Stimulated activated CD4-positive, alpha-beta T cell treated with anti-CD3 and anti-CD28 coated beads, Interleukin-1b, Interleukin-23, amount 100 ng/mL, for 48 hours (primary cell): Measurements from ENCODE around the gene HKDC1.
"Not testable (repeated sequence)": the region's sequence is repeated elsewhere in the genome, so short reads cannot be mapped to it uniquely, and the experiment has no call there.

Source experiments
- DNase-seq: peaks from one replicate; pipeline ENCODE4 v3.0.0-alpha.2; 2020

HKDC1 gene, protein sequence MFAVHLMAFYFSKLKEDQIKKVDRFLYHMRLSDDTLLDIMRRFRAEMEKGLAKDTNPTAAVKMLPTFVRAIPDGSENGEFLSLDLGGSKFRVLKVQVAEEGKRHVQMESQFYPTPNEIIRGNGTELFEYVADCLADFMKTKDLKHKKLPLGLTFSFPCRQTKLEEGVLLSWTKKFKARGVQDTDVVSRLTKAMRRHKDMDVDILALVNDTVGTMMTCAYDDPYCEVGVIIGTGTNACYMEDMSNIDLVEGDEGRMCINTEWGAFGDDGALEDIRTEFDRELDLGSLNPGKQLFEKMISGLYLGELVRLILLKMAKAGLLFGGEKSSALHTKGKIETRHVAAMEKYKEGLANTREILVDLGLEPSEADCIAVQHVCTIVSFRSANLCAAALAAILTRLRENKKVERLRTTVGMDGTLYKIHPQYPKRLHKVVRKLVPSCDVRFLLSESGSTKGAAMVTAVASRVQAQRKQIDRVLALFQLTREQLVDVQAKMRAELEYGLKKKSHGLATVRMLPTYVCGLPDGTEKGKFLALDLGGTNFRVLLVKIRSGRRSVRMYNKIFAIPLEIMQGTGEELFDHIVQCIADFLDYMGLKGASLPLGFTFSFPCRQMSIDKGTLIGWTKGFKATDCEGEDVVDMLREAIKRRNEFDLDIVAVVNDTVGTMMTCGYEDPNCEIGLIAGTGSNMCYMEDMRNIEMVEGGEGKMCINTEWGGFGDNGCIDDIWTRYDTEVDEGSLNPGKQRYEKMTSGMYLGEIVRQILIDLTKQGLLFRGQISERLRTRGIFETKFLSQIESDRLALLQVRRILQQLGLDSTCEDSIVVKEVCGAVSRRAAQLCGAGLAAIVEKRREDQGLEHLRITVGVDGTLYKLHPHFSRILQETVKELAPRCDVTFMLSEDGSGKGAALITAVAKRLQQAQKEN

DNA sequence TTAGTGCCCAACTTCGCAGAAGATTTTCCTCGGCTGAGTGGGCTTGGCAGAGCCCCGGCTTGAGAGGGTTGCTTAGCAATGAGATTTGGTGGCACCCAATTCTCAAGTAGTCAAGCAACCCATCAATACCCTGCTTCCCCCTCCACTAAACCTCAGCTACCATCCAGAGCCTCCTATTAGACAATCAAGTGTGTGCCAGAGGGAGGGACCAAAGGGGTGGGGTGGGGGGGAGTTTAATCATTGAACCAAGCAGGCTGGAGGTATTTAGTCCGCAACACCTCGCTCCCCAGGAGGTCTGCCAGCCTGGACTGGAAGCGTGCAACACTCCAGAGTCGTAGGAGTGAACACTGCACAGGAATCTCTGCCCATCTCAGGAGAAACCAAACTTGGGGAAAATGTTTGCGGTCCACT lies at the start of gene HKDC1:
Gene HKDC1 (plus strand): TSS at position 292 of the 411 bp plus-strand sequence. CDS start 104 bp downstream, at position 396.
- DNase-seq, result no peak

DNA sequence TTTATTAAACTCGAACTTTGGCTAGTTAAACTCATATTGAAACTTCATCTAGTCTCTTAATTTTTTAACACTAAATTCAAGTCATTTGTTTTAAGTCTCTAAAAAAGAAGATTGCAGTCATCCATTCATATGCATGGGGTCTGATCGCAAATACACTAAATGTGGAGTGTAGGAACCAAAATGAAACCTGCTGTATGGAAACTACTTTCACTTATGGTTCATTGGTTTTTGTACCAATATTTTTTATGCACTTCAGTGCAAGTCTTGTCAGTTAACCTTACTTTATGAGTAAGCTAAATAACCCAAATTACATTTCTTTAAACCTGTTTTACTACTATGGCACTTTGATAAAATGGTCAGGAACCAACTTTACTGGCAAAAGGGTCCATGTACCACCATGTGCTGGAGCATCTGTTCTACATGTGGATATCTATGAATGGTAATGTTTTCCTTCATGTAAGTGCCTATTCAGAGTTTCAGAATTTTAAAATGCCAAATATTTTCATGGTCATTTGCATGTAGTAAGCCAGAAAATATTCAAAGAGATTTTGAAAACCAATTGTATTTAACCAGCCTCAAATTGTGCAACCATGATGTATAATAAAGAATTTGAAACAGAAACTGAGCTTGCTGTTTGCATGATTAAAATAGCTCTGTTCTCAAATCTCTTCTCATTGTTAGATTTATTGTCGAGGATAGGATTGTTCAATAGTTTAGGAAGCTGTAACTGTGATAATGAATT lies 47.7 kb upstream of the HKDC1 start:
- DNase-seq, result no peak

DNA sequence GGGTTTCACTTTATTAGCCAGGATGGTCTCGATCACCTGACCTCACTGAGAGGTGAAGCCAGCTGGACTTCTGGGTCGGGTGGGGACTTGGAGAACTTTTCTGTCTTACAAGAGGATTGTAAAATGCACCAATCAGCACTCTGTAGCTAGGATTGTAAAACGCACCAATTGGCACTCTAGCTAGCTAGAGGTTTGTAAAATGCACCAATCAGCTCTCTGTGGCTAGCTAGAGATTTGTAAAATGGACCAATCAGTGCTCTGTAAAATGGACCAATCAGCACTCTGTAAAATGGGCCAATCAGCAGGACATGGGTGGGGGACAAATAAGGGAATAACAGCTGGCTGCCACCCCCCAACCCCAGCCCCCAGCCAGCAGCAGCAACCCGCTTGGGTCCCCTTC lies 44.8 kb upstream of the HKDC1 start:
- not testable (repeated sequence) for DNase-seq

DNA sequence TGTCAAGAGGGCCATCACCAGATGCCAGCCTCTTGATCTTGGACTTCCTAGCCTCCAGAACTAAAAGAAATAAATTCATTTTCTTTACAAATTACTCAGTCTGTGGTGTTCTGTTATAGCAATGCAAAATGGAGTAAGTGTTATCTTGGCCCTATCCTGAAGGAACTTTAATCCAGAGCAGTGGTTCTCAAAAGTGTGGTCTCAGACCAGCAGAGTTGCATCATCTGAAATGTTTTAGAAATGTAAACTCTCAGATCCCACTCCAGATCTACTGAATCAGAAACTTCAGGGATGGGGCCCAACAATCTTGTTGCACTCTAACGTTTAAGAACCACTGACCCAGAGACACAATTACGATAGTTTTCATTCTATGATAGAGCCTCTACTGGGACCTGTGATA lies 43.3 kb upstream of the HKDC1 start:
- DNase-seq, result no peak

DNA sequence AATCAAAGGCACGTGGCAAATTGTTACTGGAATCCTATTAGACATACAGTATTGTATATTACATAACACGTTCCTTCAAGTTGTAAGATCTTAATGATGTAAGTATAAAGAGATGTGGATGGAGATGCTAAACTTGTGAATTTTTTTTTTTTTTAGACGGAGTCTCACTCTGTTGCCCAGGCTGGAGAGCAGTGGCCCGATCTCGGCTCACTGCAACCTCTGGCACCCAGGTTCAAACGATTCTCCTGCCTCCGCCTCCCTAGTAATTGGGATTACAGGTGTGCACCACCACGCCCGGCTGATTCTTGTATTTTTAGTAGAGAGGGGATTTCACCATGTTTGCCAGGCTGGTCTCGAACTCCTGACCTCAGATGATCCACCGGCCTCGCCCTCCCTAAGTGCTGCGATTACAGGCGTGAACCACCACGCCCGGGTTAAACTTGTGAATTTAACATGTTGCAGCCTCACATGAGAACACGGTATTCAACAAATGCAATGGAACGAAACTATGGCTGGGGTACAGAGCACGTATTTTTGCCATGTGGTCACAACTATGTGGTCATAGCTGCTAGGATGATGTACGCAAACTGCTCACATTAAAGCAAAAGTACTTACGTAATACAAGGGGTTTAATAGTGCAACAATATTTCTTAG lies 40.9 kb upstream of the HKDC1 start:
- peak; percentile 30 for DNase-seq

DNA sequence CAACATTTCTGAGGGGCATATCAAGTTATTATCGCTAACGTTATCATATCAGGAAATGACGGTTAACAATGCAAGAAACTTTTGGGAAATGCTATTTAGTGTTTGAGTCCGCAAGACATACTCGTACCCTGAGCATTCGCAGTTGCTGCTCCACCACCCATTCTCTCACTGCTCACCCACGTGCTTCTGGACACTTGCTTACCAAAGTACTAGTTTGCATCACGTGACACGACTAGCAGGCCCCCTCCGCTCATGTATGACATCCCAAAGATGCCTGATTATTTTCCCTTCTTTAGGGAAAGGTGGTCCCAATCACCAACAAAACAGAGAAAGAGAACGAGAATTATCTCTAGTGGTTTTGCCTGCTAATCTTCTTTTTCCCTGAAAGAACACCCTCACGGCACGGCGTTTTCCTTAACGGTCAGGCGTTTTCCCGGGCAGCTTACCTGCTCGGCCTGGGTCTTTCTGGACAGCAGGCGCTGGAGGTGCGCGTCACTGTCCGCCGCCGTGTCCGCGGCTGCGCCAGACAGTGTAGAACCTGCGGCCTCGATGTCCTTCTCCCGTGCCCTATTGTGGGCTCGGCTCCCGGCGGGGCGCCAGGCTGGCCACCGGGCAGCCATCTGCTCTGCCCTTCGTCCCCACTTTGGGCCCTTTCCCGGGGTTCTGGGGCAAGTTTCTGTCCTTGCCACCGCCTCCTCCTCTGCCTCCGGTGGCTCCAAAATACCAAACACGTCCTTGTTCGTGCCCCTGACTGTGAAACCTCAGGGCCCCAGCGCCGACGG lies 40.2 kb upstream of the HKDC1 start, which contains the start of gene SUPV3L1:
Gene SUPV3L1 (plus strand): TSS at position 492 of the 782 bp plus-strand sequence. CDS start 58 bp downstream, at position 550.
- peak; percentile 90 for DNase-seq

DNA sequence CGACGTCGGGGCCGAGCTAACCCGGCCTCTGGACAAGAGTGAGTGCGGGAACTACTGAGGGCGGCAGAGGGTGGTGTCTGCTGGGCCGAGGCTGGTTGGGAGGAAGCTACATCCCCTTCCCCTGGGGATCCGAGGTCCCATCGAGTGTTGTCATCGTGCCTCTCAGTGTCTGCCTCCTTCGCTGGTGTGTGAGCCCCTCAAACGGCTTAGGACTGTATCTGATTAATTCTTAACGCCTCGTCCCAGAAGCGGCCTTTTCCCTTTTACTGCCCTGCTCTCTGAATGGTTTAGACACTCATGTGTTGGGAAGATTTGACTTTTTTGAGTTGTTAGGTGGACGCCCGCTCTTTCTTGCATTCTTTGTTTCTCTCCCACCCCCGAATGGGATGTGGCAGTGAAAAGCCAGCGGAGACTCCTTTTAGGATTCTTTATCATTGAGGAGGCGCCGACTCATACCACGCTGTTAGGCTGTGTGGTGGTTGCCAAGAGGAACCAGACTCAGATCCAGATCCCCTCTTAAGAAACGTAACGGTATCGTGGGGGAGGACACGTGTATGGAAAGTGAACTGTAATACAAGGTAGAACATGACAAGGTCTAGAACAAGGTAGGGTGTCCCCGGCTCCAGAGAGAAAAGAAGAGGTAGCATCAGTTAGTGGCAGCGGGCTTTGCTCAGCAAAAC lies 39.5 kb upstream of the HKDC1 start:
- DNase-seq, result peak; percentile 49

DNA sequence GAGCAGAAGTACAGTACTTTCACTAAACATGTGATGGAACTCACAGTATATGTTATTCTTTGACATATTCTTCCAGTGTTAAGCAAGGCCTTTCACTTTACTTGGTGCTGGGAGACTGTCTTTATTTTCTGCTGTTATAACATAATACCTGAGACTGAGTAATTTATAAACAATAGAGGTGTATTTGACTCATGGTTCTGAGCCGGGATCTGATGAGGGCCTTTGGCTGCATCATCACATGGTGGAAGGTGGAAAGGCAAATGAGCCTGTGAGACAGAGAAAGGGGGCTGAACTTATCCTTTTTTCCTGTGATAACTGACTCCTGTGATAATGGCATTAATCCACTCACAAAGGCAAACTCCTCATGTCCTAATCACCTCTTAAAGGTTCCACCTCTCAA lies 38.7 kb upstream of the HKDC1 start:
- peak; percentile 4 for DNase-seq

DNA sequence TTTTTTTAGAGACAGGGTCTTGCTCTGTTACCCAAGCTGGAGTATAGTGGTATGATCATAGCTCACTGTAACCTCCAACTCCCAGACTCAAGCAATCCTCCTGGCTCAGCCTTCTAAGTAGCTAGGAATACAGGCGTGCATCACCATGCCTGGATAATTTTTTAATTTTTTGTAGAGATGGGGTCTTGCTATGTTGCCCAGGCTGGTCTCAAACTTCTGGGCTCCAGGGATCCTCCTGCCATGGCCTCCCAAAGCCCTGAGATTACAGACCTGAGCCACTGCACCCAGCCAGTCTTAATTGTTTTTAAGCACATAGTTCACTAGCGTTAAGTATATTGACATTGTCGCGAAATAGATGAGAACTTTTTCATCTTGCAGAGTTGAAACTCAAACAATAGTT lies 38.1 kb upstream of the HKDC1 start:
- no peak for DNase-seq

DNA sequence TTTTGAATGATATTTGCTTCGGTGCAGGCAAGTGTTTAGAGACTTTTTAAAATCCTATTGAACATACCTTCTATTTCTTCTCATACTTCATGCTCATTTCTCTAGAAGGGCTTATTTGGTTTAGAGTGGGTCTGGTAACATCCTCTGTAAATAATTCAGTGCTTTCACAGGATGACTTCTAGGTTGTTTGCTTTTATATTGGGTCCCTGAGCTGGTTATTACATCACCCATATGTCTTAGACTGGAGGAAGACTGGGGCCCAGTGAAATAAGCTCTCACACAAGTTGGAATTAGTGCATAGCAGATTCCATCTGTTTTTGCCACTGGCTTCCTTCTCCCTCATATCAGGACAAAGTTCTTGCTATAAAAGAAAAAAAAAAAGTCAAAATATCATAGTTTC lies 33.6 kb upstream of the HKDC1 start:
- no peak for DNase-seq

DNA sequence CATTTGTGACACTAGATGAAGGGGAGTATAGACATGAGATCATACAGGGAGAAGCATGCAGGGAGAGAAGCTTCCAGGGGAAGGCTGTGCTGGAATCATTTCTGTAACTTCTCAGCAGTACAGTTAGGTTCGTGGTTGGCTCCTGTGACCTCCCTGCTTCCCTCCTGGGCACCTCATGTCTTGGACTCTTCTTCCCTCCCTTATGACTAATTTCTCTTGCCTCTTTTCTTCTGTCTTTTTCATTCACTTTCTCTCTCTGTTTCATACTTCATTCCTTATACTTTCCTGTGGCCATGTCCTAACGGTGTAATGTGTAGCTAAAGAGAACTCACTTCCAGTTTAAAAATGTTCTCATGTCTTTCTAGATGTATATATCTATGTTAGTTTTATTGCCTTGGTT lies 19.1 kb upstream of the HKDC1 start:
- DNase-seq, result no peak

DNA sequence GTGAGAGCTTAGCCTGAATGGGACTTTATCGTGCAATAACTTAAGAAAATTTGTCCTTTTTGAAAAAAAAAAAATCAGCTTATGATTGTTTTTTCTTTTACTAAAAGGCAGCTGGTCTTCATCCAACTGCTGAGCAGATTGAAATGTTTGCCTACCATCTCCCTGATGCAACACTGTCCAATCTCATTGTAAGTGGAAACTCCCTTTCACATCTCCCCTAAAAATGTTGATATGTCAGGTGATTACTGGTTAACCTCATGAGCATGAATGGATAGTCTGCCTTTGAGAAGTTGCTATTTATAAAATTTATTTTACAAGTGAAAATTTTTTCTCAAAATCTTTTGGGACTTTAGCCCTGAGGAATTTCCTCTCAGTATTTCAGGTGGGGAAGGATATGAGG lies 17.8 kb upstream of the HKDC1 start:
- DNase-seq, result no peak

DNA sequence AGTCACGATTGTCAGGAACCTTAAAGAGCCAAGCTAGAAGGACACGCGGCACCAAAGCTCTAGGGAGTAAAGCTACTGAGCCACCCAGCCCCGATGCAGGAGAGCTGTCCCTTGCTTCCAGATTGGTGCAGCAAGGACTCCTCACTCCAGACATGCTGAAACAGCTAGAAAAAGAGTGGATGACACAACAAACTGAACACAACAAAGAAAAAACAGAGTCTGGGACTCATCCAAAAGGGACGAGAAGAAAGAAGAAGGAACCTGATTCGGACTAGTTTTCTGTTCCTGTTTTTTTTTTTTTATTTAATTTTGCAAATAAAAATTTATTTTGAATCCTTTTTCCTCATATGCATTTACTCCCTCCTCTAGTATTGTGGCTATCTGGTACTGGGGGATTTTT lies 11.4 kb upstream of the HKDC1 start:
- DNase-seq, result no peak

DNA sequence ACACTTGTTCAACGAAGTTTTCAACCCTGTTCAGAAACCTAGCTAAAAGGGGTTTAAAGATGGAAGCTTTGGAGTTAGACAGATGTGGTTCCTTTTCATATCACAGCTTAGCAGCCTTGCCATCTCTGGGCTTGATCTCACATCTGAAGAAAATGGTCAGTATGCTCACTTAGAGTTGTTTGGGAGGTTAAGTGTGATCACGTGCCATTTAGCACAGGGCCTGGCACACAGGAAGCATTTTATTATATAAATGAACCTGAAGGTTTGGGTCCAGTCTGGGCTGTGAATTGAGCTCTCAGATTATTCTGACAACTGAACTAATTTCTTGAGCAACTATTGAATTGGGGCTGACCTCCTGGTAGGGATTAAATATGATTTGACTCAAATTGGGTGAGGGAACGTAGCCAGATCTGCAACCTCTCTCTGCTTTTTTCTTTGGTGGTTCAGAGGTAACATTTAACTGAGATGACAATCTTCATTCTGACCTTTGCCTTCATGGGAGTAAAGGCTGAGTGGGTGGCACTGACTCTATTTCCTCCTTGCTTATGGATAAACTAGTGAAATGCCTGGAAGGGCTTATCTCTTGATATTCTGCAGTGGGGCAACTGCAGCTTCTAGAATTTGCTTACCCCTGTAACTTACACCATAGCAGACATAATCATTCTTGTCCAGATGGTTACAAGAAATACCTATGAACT lies 10.2 kb upstream of the HKDC1 start:
- DNase-seq, result no peak

DNA sequence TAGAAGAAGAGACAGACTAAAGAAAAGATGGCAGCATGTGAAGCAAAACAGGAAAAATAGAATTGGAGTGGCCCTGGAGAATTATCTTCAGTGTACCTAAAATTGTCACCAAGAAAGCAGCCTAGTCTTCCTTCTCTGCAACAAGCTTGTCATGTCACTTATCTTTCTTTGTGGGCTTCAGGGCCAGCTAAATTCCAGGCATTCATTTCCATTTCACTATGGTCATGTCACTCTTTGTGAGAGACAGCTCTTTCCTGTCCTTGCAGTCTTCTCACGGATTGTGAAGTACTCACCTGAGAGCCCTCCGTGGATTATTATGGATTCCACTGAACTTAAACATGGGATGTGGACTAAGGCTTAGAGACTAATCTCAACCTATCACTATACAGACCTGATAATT lies 9.0 kb upstream of the HKDC1 start:
- DNase-seq, result no peak

DNA sequence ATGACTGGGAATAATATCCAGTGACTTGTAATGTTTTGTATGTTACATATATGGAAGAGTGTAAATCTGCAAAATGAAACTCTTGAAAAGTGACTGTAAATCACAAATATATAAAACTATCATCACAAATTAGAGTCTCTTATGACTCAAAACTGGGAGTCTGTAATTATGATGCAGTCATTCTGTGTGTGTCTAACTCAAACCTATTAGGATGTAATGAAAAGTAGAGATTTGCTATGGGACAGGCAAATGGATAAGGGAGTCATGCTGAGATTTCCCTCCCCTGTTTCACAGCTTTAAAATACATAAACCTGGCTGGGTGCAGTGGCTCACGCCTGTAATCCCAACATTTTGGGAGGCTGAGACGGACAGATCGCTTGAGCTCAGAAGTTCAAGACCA lies 8.6 kb upstream of the HKDC1 start:
- DNase-seq, result no peak

DNA sequence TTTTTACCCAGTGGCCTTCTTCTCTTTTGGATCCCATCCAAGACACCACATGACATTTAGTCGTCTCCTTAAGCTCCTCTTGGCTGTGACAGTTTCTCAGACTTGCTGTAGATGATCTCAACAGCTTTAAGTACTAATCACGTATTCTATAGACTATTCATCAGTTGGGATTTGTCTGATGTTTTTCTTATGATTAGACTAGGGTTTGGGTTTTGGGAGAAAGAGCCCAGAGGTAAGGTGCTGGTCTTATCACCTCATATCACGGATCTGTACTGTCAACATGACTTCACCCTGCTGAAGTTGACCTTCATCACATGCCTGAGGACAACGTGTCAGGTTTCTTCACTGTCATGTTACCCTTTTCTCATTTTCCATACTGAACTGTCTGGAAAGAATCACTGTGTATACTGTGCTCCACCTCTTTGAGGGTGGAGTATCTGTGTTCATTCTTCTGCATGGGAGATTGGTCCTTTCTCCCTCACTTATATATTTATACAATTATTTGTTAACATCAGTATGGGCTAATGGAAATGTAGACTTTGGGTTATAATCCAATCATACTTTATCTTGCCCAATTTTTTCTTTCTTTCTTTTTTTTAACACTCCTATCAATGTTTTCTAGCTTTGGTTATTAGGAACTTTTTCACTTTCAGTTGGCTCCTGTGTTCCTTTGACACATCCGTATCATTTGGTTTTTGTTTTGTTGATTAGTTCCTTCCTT lies 6.4 kb upstream of the HKDC1 start:
- no peak for DNase-seq

DNA sequence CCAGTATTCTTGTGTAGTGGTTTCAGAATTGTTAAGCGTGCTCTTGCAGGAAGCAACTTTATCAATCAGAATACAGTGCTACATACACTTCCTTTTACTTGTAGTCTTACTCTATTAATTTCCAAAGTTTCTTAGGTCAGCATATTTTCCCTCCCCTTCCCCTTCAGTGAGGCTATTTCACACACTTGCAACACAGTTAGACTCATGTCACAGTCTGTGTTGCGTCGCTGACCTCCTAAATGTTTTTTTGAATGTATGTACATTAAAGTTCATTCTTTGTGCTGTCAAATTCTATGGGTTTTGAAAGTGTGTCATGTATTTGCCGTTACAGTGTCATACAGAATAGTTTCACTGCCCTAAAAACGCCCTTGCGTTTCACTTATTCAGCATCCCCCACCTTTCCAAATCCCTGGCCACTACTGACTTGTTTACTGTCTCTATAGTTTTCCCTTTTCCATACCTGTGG lies 5.4 kb upstream of the HKDC1 start:
- DNase-seq, result no peak

DNA sequence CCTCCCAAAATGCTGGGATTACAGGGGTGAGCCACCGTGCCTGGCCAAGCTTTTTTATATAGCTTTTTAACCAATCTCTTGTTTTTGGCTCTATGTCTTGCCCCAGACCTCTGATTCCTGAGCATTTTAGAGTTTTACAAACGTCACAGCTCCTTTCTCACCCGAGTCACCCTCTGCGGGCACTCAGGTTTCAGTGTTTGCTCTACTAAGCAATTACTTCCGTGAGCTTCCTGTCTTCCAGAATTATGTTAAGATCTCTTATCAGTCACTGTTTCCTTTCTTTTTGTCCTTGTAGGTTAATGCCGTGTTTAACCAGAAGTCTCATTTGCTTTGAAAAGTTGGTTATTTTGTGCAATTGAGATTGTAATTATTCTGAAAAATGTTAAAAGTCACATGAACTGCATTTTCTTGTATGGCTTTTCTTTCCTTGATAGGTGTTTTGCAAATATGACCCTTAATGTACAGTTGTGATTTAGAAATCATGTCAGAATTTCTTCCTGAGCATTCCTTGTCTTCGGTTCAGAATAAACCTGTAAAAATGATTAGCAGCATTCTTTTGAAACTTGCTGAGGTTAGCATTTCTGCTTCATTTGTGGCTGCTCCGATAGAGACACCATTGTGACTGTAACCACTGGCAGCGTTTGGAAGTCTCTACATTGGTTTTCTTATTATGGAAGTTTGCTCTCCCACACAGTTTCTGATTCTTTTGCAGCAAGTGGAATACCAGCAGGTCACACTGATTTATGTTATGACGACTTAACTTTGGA lies 4.5 kb upstream of the HKDC1 start:
- peak; percentile 19 for DNase-seq
